OCI-LY7 (cell line): ENCODE data around the gene SASH1.

Source experiments
- EZH2phosphoT487 ChIP-seq: fragments of 200-600 bp; sonication (generic); IDR thresholded peaks from 2 replicates; pipeline ENCODE4 v1.6.1; 2018; ENCODE audit warnings: low read depth, borderline replicate concordance, mild to moderate bottlenecking, mixed run types, antibody characterized with exemption, low read length, moderate library complexity, mixed read lengths
- TF ChIP-seq, protein P1 (sequence below): fragments of 200-600 bp; sonication (generic); conservative IDR thresholded peaks from 2 replicates; pipeline ENCODE4 v1.5.1; 2014; ENCODE audit warnings: mild to moderate bottlenecking, antibody characterized with exemption, low read length, moderate library complexity, mixed read lengths

- TF ChIP-seq, protein P1, sequence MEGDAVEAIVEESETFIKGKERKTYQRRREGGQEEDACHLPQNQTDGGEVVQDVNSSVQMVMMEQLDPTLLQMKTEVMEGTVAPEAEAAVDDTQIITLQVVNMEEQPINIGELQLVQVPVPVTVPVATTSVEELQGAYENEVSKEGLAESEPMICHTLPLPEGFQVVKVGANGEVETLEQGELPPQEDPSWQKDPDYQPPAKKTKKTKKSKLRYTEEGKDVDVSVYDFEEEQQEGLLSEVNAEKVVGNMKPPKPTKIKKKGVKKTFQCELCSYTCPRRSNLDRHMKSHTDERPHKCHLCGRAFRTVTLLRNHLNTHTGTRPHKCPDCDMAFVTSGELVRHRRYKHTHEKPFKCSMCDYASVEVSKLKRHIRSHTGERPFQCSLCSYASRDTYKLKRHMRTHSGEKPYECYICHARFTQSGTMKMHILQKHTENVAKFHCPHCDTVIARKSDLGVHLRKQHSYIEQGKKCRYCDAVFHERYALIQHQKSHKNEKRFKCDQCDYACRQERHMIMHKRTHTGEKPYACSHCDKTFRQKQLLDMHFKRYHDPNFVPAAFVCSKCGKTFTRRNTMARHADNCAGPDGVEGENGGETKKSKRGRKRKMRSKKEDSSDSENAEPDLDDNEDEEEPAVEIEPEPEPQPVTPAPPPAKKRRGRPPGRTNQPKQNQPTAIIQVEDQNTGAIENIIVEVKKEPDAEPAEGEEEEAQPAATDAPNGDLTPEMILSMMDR: no peak
- TF ChIP-seq EZH2phosphoT487: no peak
Measured at GRCh38 chr6:148556410-148556809, 213.8 kb downstream of the SASH1 start.
